ENCODE results near the gene ENTPD2. TPM values are rescaled to one million over a fixed set of nuclear protein-coding genes. Genes with fewer than 3 reads are reported as not detected.

Gene ENTPD2
- total and polyA plus RNA-seq, 2 donors (not counting 1 experiment from before 2014, with no cell fraction given), result under 0.01 TPM; not detected in 1

GRCh38 chr9:137037483-137037882 is 16.4 kb downstream of the ENTPD2 start:
- Histone ChIP-seq H3K79me2 (ENCODE audit: control insufficient read depth, insufficient read depth, low read length) (no peaks in the 10 kb centered on the region), H3K27ac (ENCODE audit: insufficient read depth, low read length) (no peak overlapping the region), H4K20me1 (ENCODE audit: control insufficient read depth, extremely low read depth, insufficient read depth, low read length) (no peaks in the 10 kb centered on the region), H3K4me3 (replicated peaks in 1 of 4; ENCODE audit: control extremely low read depth in 1 of 4, insufficient read depth in 1 of 4, low read depth in 3 of 4, low read length in 4 of 4) (no peak overlapping the region), H3K9me3 (ENCODE audit: control insufficient read depth, insufficient read depth, low read depth, low read length) (no peaks in the 10 kb centered on the region), H2AFZ (ENCODE audit: low read length) (no peak overlapping the region), H3K4me1 (ENCODE audit: control insufficient read depth, extremely low read depth, insufficient read depth, low read length) (no peaks in the 10 kb centered on the region), H3K9ac (ENCODE audit: insufficient read depth, low read length) (no peak overlapping the region), H3K27me3 (ENCODE audit: control insufficient read depth, insufficient read depth, low read length) (no peaks in the 10 kb centered on the region), H3K4me2 (ENCODE audit: extremely low read depth, insufficient read depth, low read length) (no peak overlapping the region), H3K36me3 (ENCODE audit: control insufficient read depth, insufficient read depth, low read length) (peaks cover 11% of the 10 kb centered on the region)
- DNase-seq (ENCODE audit: low read depth in 2 of 2), result no peak
- TF ChIP-seq CTCF (conservative IDR thresholded peaks at IDR 0.05 in 1 of 2, IDR thresholded peaks at IDR 0.05 in 1 of 2; ENCODE audit: low read depth in 1 of 2, low read length in 2 of 2), result no peak
- TF ChIP-seq EZH2 (IDR thresholded peaks at IDR 0.05; ENCODE audit: low read length, missing control alignments), result no peak

- H2AFZ ChIP-seq (ENCODE audit: low read length), result no peak overlapping the region
- no peak for TF ChIP-seq EZH2 (IDR thresholded peaks at IDR 0.05; ENCODE audit: low read length, missing control alignments)
- TF ChIP-seq CTCF (conservative IDR thresholded peaks at IDR 0.05 in 1 of 2, IDR thresholded peaks at IDR 0.05 in 1 of 2; ENCODE audit: low read depth in 1 of 2, low read length in 2 of 2), result no peak
Measured at GRCh38 chr9:137037035-137037434, 16.8 kb downstream of the ENTPD2 start.

GRCh38 chr9:137035937-137036336 is 17.9 kb downstream of the ENTPD2 start:
- Histone ChIP-seq H3K9ac (ENCODE audit: insufficient read depth, low read length) (no peak overlapping the region), H3K4me1 (ENCODE audit: control insufficient read depth, extremely low read depth, insufficient read depth, low read length) (no peaks in the 10 kb centered on the region), H3K36me3 (ENCODE audit: control insufficient read depth, insufficient read depth, low read length) (peaks cover 11% of the 10 kb centered on the region), H3K27ac (ENCODE audit: insufficient read depth, low read length) (no peak overlapping the region), H3K9me3 (ENCODE audit: control insufficient read depth, insufficient read depth, low read depth, low read length) (no peaks in the 10 kb centered on the region), H3K79me2 (ENCODE audit: control insufficient read depth, insufficient read depth, low read length) (no peaks in the 10 kb centered on the region), H3K27me3 (ENCODE audit: control insufficient read depth, insufficient read depth, low read length) (no peaks in the 10 kb centered on the region), H3K4me2 (ENCODE audit: extremely low read depth, insufficient read depth, low read length) (no peak overlapping the region), H2AFZ (ENCODE audit: low read length) (no peak overlapping the region), H3K4me3 (replicated peaks in 1 of 4; ENCODE audit: control extremely low read depth in 1 of 4, insufficient read depth in 1 of 4, low read depth in 3 of 4, low read length in 4 of 4) (no peak overlapping the region), H4K20me1 (ENCODE audit: control insufficient read depth, extremely low read depth, insufficient read depth, low read length) (no peaks in the 10 kb centered on the region)
- no peak for DNase-seq (ENCODE audit: low read depth in 2 of 2)
- TF ChIP-seq EZH2 (IDR thresholded peaks at IDR 0.05; ENCODE audit: low read length, missing control alignments), result no peak
- no peak for TF ChIP-seq CTCF (conservative IDR thresholded peaks at IDR 0.05 in 1 of 2, IDR thresholded peaks at IDR 0.05 in 1 of 2; ENCODE audit: low read depth in 1 of 2, low read length in 2 of 2)

More at GRCh38 chr9:137037035-137037434, 16.8 kb downstream of the ENTPD2 start:
- Histone ChIP-seq H4K20me1 (ENCODE audit: control insufficient read depth, extremely low read depth, insufficient read depth, low read length) (no peaks in the 10 kb centered on the region), H3K4me2 (ENCODE audit: extremely low read depth, insufficient read depth, low read length) (no peak overlapping the region), H3K4me3 (replicated peaks in 1 of 4; ENCODE audit: control extremely low read depth in 1 of 4, insufficient read depth in 1 of 4, low read depth in 3 of 4, low read length in 4 of 4) (no peak overlapping the region), H3K9ac (ENCODE audit: insufficient read depth, low read length) (no peak overlapping the region), H3K27me3 (ENCODE audit: control insufficient read depth, insufficient read depth, low read length) (no peaks in the 10 kb centered on the region), H3K9me3 (ENCODE audit: control insufficient read depth, insufficient read depth, low read depth, low read length) (no peaks in the 10 kb centered on the region), H3K36me3 (ENCODE audit: control insufficient read depth, insufficient read depth, low read length) (peaks cover 11% of the 10 kb centered on the region), H3K27ac (ENCODE audit: insufficient read depth, low read length) (no peak overlapping the region), H3K4me1 (ENCODE audit: control insufficient read depth, extremely low read depth, insufficient read depth, low read length) (no peaks in the 10 kb centered on the region), H3K79me2 (ENCODE audit: control insufficient read depth, insufficient read depth, low read length) (no peaks in the 10 kb centered on the region)
- no peak for DNase-seq (ENCODE audit: low read depth in 2 of 2)

Measured in fibroblast of lung (primary cell).